ENCODE data around the gene TEX53. TPM values are rescaled to one million over a fixed set of nuclear protein-coding genes. Genes with fewer than 3 reads are reported as not detected.

Gene TEX53
- total RNA-seq, 1 donor from 2014 or later, result not detected

DNA sequence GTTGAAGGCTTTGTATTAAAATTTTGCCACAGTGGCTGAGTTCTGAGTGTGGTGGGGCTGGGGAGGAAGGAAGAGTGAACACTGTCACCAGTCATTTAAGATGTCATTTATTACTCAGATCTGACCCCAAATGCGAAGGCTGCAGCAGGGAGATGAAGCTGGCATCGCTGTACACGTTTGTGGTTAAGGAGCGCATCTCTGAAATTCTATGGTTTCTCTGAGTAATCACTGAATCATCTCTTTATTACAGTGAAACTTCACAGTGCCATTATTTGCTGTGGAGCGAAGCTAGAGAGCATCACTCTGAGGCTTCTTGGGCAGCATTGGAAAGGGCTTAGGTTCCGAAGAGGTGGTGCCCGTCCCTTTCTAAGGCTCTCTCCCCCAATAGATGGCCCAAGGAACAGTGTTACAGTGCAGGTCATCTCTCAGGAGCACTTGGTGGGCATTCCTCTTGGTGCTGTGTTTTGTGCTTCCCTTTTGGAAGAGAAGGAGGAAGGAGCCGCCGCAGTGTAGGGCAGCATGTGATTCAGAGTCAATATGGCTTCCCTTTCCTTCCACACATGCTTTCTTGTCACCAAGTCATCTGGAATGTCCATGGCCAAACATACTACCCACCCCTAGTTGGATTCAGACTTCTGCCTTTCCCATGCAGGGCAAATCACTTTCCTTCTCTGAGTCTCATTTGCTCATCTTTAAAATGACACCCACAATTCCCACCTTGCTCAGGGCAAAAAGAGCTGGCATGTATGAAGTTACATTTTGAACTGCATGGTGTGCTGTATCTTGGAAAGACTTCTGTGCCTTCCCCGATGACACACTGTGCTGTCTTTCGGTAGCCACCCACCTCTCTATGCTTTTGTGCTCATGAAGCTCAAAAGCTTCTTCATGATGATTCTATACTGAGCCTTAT lies 33.7 kb upstream of the TEX53 start:
- H3K4me1 Mint-ChIP-seq (ENCODE audit: low read depth), result peaks cover 1% of the 10 kb centered on the region
- peak overlapping the region; percentile 9 for H3K27ac Mint-ChIP-seq
- peaks cover 12% of the 10 kb centered on the region for H3K27me3 Mint-ChIP-seq

DNA sequence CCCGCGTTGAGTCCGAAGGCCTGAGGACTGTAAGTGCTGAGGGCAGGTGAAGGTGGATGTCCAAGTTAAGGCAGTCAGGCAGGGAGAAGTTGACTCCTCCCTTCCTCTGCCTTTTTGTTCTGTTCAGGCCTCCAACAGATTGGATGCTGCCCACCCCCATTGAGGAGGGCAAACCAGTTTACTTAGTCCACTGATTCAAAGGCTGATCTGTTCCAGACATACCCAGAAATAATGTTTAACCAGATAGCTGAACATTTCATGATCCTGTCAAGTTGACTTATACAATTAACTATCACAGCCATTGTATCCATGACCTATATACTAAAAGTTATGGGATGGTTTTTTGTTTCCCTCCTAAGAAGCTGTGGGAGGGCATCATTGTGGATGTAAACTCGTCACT lies 32.7 kb upstream of the TEX53 start:
- no peaks in the 10 kb centered on the region for H3K36me3 Mint-ChIP-seq (ENCODE audit: insufficient read depth)
- no peak overlapping the region for H3K4me3 Mint-ChIP-seq (ENCODE audit: low read depth)
- no peak overlapping the region for H3K27ac Mint-ChIP-seq
- no peak for DNase-seq (ENCODE audit: low spot score, unreplicated experiment)
- TF ChIP-seq CTCF (IDR thresholded peaks at IDR 0.05; ENCODE audit: unreplicated experiment), result no peak
- H3K4me1 Mint-ChIP-seq (ENCODE audit: low read depth), result peaks cover 1% of the 10 kb centered on the region
- peaks cover 12% of the 10 kb centered on the region for H3K27me3 Mint-ChIP-seq
- H3K9me3 Mint-ChIP-seq (ENCODE audit: low read depth), result no peaks in the 10 kb centered on the region

More for the DNA sequence above, 33.7 kb upstream of the TEX53 start:
- Mint-ChIP-seq H3K36me3 (ENCODE audit: insufficient read depth) (no peaks in the 10 kb centered on the region), H3K4me3 (ENCODE audit: low read depth) (no peak overlapping the region), H3K9me3 (ENCODE audit: low read depth) (no peaks in the 10 kb centered on the region)
- no peak for DNase-seq (ENCODE audit: low spot score, unreplicated experiment)
- TF ChIP-seq CTCF (IDR thresholded peaks at IDR 0.05; ENCODE audit: unreplicated experiment), result no peak

- peaks cover 1% of the 10 kb centered on the region for H3K4me1 Mint-ChIP-seq (ENCODE audit: low read depth)
- no peak for DNase-seq (ENCODE audit: low spot score, unreplicated experiment)
- no peak overlapping the region for H3K4me3 Mint-ChIP-seq (ENCODE audit: low read depth)
- no peak overlapping the region for H3K27ac Mint-ChIP-seq
- H3K27me3 Mint-ChIP-seq, result peaks cover 12% of the 10 kb centered on the region
- no peaks in the 10 kb centered on the region for H3K36me3 Mint-ChIP-seq (ENCODE audit: insufficient read depth)
- H3K9me3 Mint-ChIP-seq (ENCODE audit: low read depth), result no peaks in the 10 kb centered on the region
- no peak for TF ChIP-seq CTCF (IDR thresholded peaks at IDR 0.05; ENCODE audit: unreplicated experiment)
These were observed 32.2 kb upstream of the TEX53 start for GRCh38 chr9:114689813-114690212.

- Mint-ChIP-seq H3K4me3 (ENCODE audit: low read depth) (no peak overlapping the region), H3K27ac (no peak overlapping the region), H3K4me1 (ENCODE audit: low read depth) (peaks cover 1% of the 10 kb centered on the region), H3K9me3 (ENCODE audit: low read depth) (no peaks in the 10 kb centered on the region), H3K27me3 (peaks cover 7% of the 10 kb centered on the region), H3K36me3 (ENCODE audit: insufficient read depth) (no peaks in the 10 kb centered on the region)
- TF ChIP-seq CTCF (IDR thresholded peaks at IDR 0.05; ENCODE audit: unreplicated experiment), result no peak
- no peak for DNase-seq (ENCODE audit: low spot score, unreplicated experiment)
These were observed 31.5 kb upstream of the TEX53 start for GRCh38 chr9:114688909-114689610.

- TF ChIP-seq CTCF (IDR thresholded peaks at IDR 0.05; ENCODE audit: unreplicated experiment), result no peak
- Mint-ChIP-seq H3K4me3 (ENCODE audit: low read depth) (no peak overlapping the region), H3K27ac (no peak overlapping the region), H3K36me3 (ENCODE audit: insufficient read depth) (no peaks in the 10 kb centered on the region), H3K9me3 (ENCODE audit: low read depth) (no peaks in the 10 kb centered on the region), H3K4me1 (ENCODE audit: low read depth) (peaks cover under 1% of the 10 kb centered on the region), H3K27me3 (peaks cover 7% of the 10 kb centered on the region)
- no peak for DNase-seq (ENCODE audit: low spot score, unreplicated experiment)
These were observed 30.8 kb upstream of the TEX53 start for GRCh38 chr9:114688379-114688778.

All from progenitor cell of endocrine pancreas (in vitro differentiated cells).